ENCODE measurements around the gene SDK1.

GRCh38 chr7:4058158-4058557 lies 757.1 kb downstream of the SDK1 start:
- no peak for TF ChIP-seq EZH2phosphoT487 (IDR thresholded peaks at IDR 0.05; ENCODE audit: insufficient read depth, low read depth)
- no peak for TF ChIP-seq EZH2 (IDR thresholded peaks at IDR 0.05; ENCODE audit: insufficient read depth, poor library complexity, severe bottlenecking)

Measured in GM23248 (cell line).